Nephron (organoid): ENCODE data around the gene C3.
A peak's percentile ranks its signal among the peaks of the same experiment; 100 is the strongest.

ENCODE experiments used
- H3K27ac Mint-ChIP-seq, 3 experiments: 2 replicates each; pipeline ENCODE4 v1.8.0; 2020; ENCODE audit warnings: mixed read lengths in 3 of 3, mild to moderate bottlenecking in 2 of 3, moderate library complexity in 1 of 3
- H3K27me3 Mint-ChIP-seq: 2 replicates; pipeline ENCODE4 v1.8.0; 2021; ENCODE audit warnings: low read depth, mild to moderate bottlenecking, moderate library complexity, mixed read lengths
- H3K36me3 Mint-ChIP-seq: 2 replicates; pipeline ENCODE4 v1.8.0; 2020; ENCODE audit warnings: low read depth, mixed read lengths
- H3K4me1 Mint-ChIP-seq: 2 replicates; pipeline ENCODE4 v1.8.0; 2020; ENCODE audit warnings: mixed read lengths
- H3K4me3 Mint-ChIP-seq, 3 experiments: 2 replicates each; pipeline ENCODE4 v1.8.0; 2020; ENCODE audit warnings: mild to moderate bottlenecking in 3 of 3, mixed read lengths in 3 of 3, moderate library complexity in 2 of 3
- H3K9me3 Mint-ChIP-seq: 2 replicates; pipeline ENCODE4 v1.8.0; 2020; ENCODE audit warnings: mixed read lengths
- CTCF ChIP-seq, 3 experiments: fragments of 200-600 bp; sonication (generic); IDR thresholded peaks; one replicate each; pipeline ENCODE4 v1.5.0; 2021; ENCODE audit warnings: antibody characterized with exemption in 3 of 3; ENCODE audit not compliant: unreplicated experiment in 3 of 3

The C3 gene

GRCh38 chr19:6720369-6721137 lies at the start of gene C3:
TSS of gene C3 (minus strand) at chr19:6720650. CDS start at chr19:6720589, 61 bp downstream.
- H3K27me3 Mint-ChIP-seq = peaks cover 16% of the 10 kb centered on the region
- no peak for TF ChIP-seq CTCF (IDR thresholded peaks at IDR 0.05; ENCODE audit: unreplicated experiment in 3 of 3)
- H3K27ac Mint-ChIP-seq = peak within 1 kb of the TSS; percentile 46 to 70 (median 47)
- H3K9me3 Mint-ChIP-seq = peaks cover 5% of the 10 kb centered on the region
- peaks cover 6% of the 10 kb centered on the region for H3K36me3 Mint-ChIP-seq
- H3K4me3 Mint-ChIP-seq = no peak within 1 kb of the TSS
- H3K4me1 Mint-ChIP-seq = peaks cover 11% of the 10 kb centered on the region

- peaks cover 60% of the 10 kb centered on the region for H3K27me3 Mint-ChIP-seq
- no peak overlapping the region for H3K4me3 Mint-ChIP-seq
- no peaks in the 10 kb centered on the region for H3K9me3 Mint-ChIP-seq
- H3K4me1 Mint-ChIP-seq = peaks cover 11% of the 10 kb centered on the region
- no peak overlapping the region for H3K27ac Mint-ChIP-seq
- peak in 1 of 3 experiments; percentile 19 for TF ChIP-seq CTCF (IDR thresholded peaks at IDR 0.05; ENCODE audit: unreplicated experiment in 3 of 3)
- no peaks in the 10 kb centered on the region for H3K36me3 Mint-ChIP-seq
These were observed 48.7 kb upstream of the C3 start for GRCh38 chr19:6769006-6769619.

- Mint-ChIP-seq H3K27me3 (peaks cover 60% of the 10 kb centered on the region), H3K9me3 (no peaks in the 10 kb centered on the region), H3K4me3 (peak overlapping the region in 2 of 3 experiments; percentile 31 to 43), H3K4me1 (peaks cover 11% of the 10 kb centered on the region), H3K36me3 (no peaks in the 10 kb centered on the region), H3K27ac (no peak overlapping the region)
- no peak for TF ChIP-seq CTCF (IDR thresholded peaks at IDR 0.05; ENCODE audit: unreplicated experiment in 3 of 3)
These were observed 47.9 kb upstream of the C3 start for GRCh38 chr19:6768236-6768785.

GRCh38 chr19:6767357-6768235 lies 47.1 kb upstream of the C3 start, which contains the start of gene SH2D3A:
TSS of gene SH2D3A (minus strand) at chr19:6767435. CDS start at chr19:6763748, 3,687 bp downstream.
- TF ChIP-seq CTCF (IDR thresholded peaks at IDR 0.05; ENCODE audit: unreplicated experiment in 3 of 3) = no peak
- Mint-ChIP-seq H3K4me3 (peak within 1 kb of the TSS; percentile 76 to 81 (median 79)), H3K27ac (peak within 1 kb of the TSS in 2 of 3 experiments; percentile 6 to 69), H3K9me3 (no peaks in the 10 kb centered on the region), H3K4me1 (peaks cover 11% of the 10 kb centered on the region), H3K36me3 (no peaks in the 10 kb centered on the region), H3K27me3 (peaks cover 60% of the 10 kb centered on the region)

GRCh38 chr19:6767081-6767356 lies 46.6 kb upstream of the C3 start:
- Mint-ChIP-seq H3K27ac (no peak overlapping the region), H3K4me3 (peak overlapping the region; percentile 38 to 76 (median 74)), H3K9me3 (no peaks in the 10 kb centered on the region), H3K27me3 (peaks cover 60% of the 10 kb centered on the region), H3K36me3 (no peaks in the 10 kb centered on the region), H3K4me1 (peaks cover 11% of the 10 kb centered on the region)
- TF ChIP-seq CTCF (IDR thresholded peaks at IDR 0.05; ENCODE audit: unreplicated experiment in 3 of 3) = no peak
